HL-60 (cell line): Measurements from ENCODE around the gene SEPSECS.

Experiments
- CTCF ChIP-seq: IDR thresholded peaks from one replicate; pipeline ENCODE4 v1.5.1; 2011; ENCODE audit warnings: low read length, control low read depth, inconsistent platforms; ENCODE audit not compliant: insufficient read depth
- GABPA ChIP-seq: IDR thresholded peaks from 2 replicates; pipeline ENCODE4 v1.6.1; 2012; ENCODE audit warnings: low read depth
- POLR2AphosphoS5 ChIP-seq: IDR thresholded peaks from 2 replicates; pipeline ENCODE4 v1.6.1; 2012; ENCODE audit warnings: low read depth
- SPI1 ChIP-seq: IDR thresholded peaks from 2 replicates; pipeline ENCODE4 v1.6.1; 2012; ENCODE audit warnings: low read depth, mild to moderate bottlenecking, borderline replicate concordance
- TF ChIP-seq, protein P1 (sequence below): IDR thresholded peaks from 2 replicates; pipeline ENCODE4 v1.6.1; 2012; ENCODE audit warnings: low read depth; ENCODE audit not compliant: insufficient replicate concordance

DNA sequence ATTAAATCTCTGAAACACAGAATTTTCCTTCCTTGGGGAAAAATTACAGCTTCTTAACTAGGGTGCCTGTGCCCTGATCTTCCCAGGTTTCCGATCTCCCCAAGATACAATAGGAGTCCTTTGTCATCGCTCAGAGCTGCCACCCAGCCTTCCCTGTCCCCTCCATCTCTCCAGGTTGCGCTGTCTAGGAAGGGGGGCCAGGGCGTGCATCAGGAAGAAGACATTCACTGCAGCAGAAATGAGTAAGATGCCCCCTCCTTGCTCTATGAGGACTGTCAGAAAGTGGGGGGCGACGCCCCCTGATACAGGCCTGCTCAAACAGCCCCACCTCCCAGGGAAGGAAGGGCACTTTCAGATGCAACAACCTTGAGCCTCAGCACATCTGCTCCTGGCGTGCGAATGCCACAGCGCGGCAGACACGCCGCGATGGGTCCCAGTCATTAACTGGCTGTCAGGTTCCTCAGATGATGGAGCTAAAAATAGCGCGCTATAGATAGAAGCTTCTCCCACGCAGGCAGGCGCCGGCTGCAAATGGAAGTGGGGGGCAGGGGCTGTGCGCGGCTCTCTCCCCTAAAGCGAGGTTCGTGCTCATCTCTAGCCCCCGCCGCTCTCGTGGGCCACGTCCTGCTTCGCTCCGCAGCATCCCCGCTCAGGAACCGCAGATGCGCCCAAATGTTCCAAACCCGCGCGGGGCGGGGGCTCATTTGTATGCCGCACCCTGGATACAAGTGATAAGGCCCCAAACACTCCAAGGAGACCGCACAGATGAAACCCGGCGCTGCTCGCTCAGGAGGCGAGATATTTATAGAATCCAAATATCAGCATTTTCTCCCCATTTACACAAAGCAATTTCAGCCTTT is 71.9 kb downstream of the SEPSECS start:
- TF ChIP-seq CTCF (no peak), GABPA (no peak), POLR2AphosphoS5 (no peak), SPI1 (no peak)
- TF ChIP-seq, protein P1, sequence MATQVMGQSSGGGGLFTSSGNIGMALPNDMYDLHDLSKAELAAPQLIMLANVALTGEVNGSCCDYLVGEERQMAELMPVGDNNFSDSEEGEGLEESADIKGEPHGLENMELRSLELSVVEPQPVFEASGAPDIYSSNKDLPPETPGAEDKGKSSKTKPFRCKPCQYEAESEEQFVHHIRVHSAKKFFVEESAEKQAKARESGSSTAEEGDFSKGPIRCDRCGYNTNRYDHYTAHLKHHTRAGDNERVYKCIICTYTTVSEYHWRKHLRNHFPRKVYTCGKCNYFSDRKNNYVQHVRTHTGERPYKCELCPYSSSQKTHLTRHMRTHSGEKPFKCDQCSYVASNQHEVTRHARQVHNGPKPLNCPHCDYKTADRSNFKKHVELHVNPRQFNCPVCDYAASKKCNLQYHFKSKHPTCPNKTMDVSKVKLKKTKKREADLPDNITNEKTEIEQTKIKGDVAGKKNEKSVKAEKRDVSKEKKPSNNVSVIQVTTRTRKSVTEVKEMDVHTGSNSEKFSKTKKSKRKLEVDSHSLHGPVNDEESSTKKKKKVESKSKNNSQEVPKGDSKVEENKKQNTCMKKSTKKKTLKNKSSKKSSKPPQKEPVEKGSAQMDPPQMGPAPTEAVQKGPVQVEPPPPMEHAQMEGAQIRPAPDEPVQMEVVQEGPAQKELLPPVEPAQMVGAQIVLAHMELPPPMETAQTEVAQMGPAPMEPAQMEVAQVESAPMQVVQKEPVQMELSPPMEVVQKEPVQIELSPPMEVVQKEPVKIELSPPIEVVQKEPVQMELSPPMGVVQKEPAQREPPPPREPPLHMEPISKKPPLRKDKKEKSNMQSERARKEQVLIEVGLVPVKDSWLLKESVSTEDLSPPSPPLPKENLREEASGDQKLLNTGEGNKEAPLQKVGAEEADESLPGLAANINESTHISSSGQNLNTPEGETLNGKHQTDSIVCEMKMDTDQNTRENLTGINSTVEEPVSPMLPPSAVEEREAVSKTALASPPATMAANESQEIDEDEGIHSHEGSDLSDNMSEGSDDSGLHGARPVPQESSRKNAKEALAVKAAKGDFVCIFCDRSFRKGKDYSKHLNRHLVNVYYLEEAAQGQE, result no peak
